NCI-H2196 treated with DMSO at 0.1 percent for 48 hours (cell line): ENCODE measurements around the gene USB1.
"Not testable (repeated sequence)": the region's sequence is repeated elsewhere in the genome, so short reads cannot be mapped to it uniquely, and the experiment has no call there.

Experiments
- DNase-seq: peaks from one replicate; lab custom pipeline; 2025; ENCODE audit not compliant: unreplicated experiment; lab: John Stamatoyannopoulos, UW

The USB1 gene

GRCh38 chr16:57994361-57994760, 6.8 kb upstream of the USB1 start:
- no peak for DNase-seq

GRCh38 chr16:57994778-57995177, 6.4 kb upstream of the USB1 start:
- no peak for DNase-seq

DNA sequence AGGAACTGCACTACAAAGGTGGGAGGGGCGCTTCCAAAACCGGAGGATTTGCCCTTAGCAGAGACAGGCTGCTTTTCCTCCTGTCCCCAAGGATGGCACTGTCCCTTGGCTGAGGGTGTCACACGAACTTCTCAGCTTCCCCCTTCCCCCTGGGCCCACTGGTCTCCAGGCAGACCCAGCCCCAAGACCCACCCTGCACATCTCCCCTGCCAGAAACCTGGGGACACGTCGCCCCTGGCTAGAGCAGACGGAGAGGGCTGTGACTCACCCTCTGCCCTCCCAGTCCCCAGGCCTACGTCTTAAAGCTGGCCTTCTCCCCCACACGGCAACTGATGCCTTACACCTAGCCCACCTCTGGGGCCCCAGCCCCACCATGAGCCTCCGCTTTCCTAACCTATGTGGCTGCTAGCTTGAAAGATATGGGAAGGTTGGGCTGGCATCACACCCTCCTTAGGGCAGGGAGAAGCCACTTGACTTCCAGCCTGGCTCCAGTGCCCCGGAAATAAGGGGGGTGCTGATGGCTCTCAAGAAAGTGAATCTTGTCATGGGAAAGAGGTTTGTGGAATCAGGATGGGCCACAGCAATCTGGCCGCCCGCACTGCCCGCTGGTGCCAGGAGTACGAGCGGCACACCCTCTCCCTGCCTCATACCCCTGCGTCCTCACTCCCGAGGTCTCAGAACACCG, 5.3 kb upstream of the USB1 start:
- DNase-seq: no peak

DNA sequence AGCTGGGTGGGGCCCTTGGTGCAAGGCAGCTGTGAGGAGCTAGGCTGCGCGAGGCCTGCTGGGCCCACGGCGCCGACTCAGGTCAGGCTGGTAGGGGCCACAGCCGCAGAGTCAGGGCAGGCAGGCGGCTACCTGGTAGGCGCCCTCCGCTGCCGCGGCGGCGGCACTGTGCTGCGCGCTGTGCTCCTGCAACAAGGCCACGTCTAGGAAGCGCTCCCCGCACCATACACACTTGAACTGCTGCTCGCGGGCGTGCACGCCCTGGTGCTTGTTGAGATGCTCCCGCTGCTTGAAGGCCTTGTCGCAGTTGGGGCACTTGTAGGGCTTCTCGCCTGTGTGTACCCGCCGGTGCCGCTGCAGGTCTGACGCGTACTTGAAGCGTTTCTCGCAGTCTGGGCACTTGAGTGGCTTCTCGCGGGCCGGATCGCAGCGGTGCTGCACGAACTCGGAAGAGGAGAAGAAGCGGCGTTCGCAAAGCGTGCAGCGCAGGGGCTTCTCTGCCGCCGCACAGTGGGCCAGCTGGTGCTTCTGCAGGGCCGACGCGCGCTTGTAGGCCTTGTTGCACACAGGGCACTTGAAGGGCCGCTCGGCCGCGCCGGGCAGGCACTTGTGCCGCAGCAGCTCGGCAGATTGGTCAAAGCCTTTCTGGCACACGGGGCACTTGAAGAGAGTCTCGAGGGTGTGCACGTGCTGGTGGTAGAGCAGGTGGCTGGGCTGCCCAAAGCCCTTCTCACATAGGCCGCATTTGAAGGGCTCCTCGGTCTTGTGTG, 4.6 kb upstream of the USB1 start:
- DNase-seq: no peak

DNA sequence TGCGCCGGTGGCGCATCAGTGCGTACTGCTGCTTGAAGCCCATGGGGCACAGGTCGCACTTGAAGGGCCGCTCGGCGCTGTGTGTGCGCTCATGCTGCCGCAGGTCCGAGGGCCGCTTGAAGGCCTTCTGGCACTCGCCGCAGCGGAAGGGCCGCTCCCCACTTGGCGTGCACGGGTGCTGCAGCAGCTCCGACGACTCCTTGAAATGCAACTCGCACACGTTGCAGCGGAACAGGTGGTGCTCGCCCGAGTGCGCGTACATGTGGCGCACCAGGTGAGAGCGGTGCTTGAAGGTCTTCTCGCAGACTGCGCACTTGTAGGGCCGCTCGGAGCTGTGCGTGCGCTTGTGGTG, 4.1 kb upstream of the USB1 start:
- no peak for DNase-seq

GRCh38 chr16:57997528-57998265, 3.5 kb upstream of the USB1 start:
- no peak for DNase-seq

DNA sequence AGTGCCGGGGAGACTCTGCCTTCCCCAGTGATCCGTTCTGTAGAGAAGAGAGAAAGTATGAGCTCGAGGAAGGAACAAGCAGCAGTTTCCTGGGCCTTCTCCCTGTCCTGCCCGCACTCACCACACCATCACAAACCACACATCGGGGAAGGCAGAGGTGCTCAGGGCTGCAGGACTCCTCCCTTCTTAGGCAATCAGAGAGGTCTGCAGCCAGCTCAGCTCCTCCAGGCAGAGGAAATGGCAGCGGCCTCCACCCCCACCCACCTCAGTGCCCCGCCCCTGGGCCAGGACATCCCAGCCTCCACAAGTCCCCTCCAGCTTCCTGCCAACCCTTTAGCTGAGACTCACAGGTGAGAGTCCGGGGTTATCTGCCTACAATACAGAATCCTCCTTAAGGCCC, 2.7 kb upstream of the USB1 start:
- DNase-seq: no peak

GRCh38 chr16:57998992-57999365, 2.2 kb upstream of the USB1 start:
- no peak for DNase-seq

- no peak for DNase-seq
Measured at GRCh38 chr16:57999366-57999970, 1.7 kb upstream of the USB1 start.

- no peak for DNase-seq
Measured at GRCh38 chr16:57999971-58000705, 1.1 kb upstream of the USB1 start, which contains the start of gene ZNF319. Gene ZNF319 (minus strand): TSS chr16:58000672. CDS start chr16:57998265, 2,407 bp downstream.

GRCh38 chr16:58001781-58002415, 691 bp downstream of the USB1 start:
- no peak for DNase-seq

DNA sequence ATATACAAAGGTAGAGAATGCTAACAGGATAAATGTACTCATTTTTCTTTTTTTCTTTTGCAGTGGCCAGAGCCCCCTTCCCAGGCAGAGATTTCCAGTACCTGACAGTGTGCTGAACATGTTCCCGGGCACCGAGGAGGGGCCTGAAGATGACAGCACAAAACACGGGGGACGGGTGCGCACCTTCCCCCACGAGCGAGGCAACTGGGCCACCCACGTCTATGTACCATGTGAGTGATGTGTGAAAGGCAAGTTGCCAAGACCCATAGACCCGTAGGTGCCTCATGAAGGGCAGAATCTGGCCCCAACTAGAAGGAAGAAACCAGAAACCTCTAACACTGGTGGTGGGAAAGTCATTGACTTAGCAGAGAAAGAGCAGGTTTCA, 1.2 kb downstream of the USB1 start:
- DNase-seq: no peak

DNA sequence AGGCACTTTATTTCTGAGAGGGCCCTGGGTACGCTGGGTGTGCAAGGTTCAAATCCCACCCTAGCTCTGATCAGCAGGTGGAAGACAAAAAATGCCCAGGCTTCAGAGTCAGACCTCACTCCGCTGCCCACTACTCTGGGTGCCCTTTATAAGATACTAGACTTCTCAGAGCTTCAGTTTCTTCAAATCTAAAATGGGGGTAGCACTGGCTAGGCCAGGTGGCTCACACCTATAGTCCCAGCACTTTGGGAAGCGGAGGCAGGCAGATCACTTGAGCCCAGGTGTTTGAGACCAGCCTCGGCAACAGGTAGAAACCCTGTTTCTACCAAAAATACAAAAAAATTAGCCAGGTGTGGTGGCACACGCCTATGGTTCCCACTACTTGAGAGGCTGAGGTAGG, 1.7 kb downstream of the USB1 start:
- no peak for DNase-seq

- not testable (repeated sequence) for DNase-seq
Measured at GRCh38 chr16:58004736-58005135, 3.5 kb downstream of the USB1 start.

- no peak for DNase-seq
Measured at GRCh38 chr16:58009856-58010416, 8.7 kb downstream of the USB1 start.

- no peak for DNase-seq
Measured at GRCh38 chr16:58010886-58011285, 9.7 kb downstream of the USB1 start.

DNA sequence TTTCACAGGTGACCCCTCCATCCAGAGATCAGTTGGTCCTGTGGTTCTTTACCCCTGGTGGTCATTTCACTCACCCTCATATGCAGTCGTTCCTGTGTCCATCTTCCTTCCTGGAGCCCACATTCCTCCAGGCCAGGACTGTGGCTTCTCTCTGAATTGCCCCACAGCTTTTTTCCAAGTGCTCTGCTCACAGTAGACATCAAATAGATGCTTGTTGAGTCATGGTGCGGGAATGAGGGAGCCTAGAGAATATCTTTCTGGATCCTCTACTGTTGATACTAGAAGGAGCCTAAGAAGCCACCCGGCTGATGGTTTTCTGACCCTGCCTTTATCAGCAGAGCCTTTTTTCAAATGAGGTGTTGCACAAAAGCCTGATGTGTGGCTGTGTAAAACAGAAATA, 10.4 kb downstream of the USB1 start:
- no peak for DNase-seq

DNA sequence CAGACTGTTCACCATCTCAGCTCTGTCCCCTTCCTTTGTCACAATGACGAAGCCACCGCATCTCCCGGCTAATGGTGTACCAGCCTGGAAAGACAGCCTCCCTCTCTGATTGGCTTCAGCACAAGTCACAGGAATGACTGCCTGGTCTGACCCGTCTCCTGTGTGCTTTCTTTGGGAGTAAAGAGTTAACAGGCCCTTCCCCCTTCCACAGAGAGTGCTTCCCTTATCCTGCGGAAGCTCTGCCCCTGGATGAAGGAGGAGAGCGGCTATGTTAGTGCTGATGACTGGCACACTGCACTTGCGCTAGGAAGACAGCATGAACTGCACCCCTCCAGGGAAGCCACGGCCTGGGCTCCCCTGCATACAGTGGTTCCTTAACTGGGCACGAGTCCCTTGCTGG, 11.3 kb downstream of the USB1 start:
- no peak for DNase-seq

- DNase-seq: no peak
Measured at GRCh38 chr16:58013201-58013956, 12.2 kb downstream of the USB1 start.
